GM12872 (cell line): ENCODE data around the gene LRMDA.

Experiments used
- TF ChIP-seq, protein P1 (sequence below): IDR thresholded peaks from 3 replicates; pipeline ENCODE4 v1.5.1; 2011; ENCODE audit warnings: low read depth, mild to moderate bottlenecking, low read length, moderate library complexity; ENCODE audit not compliant: insufficient read depth

Gene LRMDA

DNA sequence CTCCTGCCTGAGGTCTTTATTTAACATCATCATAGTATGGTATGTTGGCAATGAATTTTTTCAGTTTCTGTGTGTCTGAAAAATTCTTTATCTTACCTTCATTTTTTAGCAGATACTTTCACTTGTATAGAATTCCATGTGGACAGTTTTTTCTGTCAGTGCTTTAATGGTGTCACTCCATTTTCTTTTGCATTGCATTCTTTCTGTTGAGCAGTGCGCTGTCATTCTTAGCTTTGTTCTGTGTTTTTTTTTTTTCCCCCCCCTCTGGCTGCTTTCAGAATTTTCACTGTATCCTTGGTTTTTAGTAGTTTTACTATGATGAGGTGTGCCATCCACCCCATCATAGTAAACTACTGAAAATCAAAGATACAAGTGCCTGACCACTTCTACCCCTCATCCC, 120.7 kb downstream of the LRMDA start:
- TF ChIP-seq, protein P1, sequence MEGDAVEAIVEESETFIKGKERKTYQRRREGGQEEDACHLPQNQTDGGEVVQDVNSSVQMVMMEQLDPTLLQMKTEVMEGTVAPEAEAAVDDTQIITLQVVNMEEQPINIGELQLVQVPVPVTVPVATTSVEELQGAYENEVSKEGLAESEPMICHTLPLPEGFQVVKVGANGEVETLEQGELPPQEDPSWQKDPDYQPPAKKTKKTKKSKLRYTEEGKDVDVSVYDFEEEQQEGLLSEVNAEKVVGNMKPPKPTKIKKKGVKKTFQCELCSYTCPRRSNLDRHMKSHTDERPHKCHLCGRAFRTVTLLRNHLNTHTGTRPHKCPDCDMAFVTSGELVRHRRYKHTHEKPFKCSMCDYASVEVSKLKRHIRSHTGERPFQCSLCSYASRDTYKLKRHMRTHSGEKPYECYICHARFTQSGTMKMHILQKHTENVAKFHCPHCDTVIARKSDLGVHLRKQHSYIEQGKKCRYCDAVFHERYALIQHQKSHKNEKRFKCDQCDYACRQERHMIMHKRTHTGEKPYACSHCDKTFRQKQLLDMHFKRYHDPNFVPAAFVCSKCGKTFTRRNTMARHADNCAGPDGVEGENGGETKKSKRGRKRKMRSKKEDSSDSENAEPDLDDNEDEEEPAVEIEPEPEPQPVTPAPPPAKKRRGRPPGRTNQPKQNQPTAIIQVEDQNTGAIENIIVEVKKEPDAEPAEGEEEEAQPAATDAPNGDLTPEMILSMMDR = no peak

DNA sequence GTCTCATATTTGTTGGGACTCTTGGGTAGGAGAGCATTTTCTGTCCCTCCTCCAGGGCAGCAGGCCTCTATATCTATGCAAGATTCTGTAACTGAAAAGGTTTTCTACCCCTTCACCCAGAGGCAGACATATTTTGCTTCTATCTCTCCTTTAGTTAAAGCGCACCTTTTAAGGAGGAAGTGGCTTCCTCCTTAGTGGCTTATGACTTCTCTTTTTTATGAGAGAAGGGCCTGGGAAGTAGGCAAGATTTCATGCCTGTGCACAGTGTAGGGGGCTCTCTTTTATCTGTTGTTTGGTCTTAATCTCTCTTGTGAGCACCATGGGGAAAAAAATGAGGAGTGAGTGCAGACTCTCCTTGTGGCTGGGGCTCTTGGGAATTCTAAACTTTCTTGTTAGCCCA, 122.1 kb downstream of the LRMDA start:
- TF ChIP-seq, protein P1 = no peak

DNA sequence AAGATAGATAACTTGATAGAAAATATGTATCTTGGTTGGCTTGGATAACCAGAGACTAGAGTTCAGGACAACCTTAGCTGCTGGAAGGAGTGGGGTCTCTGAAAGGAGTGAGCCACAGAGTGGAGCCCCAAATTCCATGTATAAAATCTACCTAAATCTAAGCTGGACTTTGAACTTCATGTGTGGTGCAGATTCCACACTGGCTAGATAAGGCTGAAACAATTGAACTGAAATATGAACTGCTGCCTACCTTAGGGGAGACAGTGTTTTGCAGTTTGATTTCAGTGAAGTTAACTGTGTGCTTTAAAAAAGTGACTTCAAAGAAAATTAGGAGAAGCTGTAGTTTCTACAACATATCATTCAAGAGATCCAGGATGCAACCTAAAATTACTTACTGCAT, 123.9 kb downstream of the LRMDA start:
- TF ChIP-seq, protein P1 = no peak

DNA sequence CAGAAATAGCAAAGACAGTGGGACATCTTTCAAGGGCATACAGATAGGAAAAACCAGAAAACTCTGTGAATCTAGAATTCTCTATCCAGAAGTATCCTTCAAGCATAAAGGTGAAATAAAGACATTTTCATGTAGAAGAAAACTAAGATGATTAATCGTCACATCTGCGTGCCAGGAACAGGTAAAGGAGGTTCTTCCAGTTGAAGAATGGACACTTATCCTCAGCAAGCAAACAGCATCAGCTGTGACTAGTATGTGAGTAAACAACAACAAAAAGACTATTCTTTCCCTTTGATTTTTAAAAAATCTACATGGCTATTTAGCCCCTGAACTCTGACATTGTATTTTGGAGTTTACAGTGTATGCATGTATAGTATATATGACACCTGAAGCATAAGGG, 124.9 kb downstream of the LRMDA start:
- TF ChIP-seq, protein P1 = no peak

DNA sequence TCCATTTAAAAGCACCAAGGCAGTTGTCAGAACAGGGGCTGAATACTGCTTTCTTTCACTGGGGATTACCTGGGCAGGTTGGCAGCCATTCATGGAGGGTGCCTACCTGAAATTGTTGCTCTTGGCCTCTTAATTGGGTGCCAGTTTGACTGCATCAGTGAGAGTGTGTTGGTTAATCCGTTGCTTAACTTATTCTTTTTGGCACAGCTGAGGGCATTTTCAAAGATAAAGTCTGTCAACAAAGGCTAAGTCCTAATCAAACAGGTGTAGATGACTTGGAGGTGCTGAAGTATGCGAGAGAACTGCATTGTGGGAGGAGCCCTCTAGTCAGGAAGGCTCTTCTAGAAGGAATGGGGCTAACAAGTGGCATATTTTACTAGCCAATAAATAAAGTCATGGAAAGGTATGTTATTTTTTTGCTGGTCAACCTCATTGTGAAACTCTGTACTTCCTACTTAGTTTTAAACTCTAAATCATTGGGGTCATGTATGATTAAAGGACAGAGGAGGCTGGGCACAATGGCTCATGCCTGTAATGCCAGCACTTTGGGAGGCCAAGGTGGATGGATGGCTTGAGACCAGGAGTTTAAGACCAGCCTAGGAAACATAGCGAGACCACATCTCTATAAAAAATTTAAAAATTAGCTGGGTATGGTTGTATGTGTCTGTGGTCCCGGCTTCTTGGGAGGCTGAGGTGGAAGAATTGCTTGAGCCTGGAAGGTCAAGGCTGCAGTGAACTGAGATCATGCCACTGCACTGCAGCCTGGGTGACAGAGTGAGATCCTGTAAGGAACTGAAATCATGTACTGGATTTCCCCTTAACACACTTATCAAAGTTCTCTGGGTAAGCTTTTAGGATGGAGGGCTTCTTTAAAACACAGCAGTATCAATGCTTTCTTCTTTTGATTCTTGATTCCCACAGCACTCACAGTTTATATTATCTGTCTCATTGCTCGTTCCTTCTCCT, 134.1 kb downstream of the LRMDA start:
- TF ChIP-seq, protein P1 = no peak

DNA sequence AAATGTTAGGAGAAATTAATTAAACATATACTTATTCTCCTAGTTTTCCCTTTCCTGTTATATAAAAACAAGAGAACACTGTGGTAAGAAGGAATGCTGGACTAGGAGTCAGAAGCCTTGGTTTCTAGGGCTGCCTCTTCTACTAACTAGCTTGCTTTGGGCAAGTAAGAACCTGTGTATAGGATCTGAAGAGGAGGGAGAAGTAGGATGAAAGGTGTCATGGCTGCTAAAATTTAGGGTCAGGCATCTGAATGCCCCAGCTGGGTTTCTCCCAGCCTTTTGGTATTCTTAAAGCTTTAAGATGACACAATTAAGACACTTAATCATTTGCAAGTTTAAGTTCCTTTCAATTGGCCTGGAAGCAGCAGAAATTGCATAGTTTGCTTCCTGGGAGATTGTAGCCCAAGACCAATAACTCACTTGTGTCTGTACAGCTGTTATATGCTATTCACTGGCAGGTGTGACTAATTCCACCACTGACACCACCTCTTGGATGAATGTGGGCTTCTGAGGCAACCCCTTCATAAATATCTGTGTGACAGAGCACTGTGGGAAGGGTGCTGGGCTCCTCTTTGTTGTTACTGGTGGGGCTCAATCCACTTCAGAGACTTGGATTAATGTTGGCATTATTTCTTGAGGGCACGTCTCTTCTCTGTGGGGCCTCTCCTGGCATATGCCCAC, 137.2 kb downstream of the LRMDA start:
- TF ChIP-seq, protein P1 = no peak

GRCh38 chr10:75569506-75569905, 138.1 kb downstream of the LRMDA start:
- TF ChIP-seq, protein P1 = no peak
